B cell (primary cell): ENCODE results near the gene ANKFY1. TPM values are rescaled to one million over a fixed set of nuclear protein-coding genes. Genes with fewer than 3 reads are reported as not detected.

Experiments used
- ATAC-seq: fragments of 200-7000 bp; cut with Tn5 transposase; one replicate; pipeline ENCODE4 v1.10.0; 2021; ENCODE audit warnings: low read depth, mild to moderate bottlenecking, moderate number of reproducible peaks, moderate library complexity
- CTCF ChIA-PET: fragments of 350-600 bp; sonication (Branson Sonifier 250); formaldehyde crosslinking; loops from one replicate; lab custom pipeline; 2021; ENCODE audit warnings: antibody characterized with exemption, inconsistent platforms; lab: Charles Lee
- POLR2A ChIA-PET: fragments of 350-600 bp; sonication (Branson Sonifier 250); formaldehyde crosslinking; loops from one replicate; lab custom pipeline; 2021; ENCODE audit warnings: antibody characterized with exemption; lab: Charles Lee
- DNase-seq: peaks from one replicate; pipeline ENCODE4 v3.0.0; 2013
- H2AFZ ChIP-seq: 2 replicates; pipeline ENCODE4 v1.6.1; 2012; ENCODE audit warnings: mild to moderate bottlenecking, low read depth, low read length; ENCODE audit not compliant: insufficient read depth, poor library complexity, severe bottlenecking
- H3K27ac ChIP-seq, 2 donors: 1 replicate in 1 of 2; 2 replicates in 1 of 2; pipeline ENCODE4 v1.5.1; 2012 to 2013; ENCODE audit warnings: low read length in 2 of 2, mild to moderate bottlenecking in 2 of 2, moderate library complexity in 1 of 2
- H3K27me3 ChIP-seq, 4 experiments: fragments of 200-600 bp in 1 of 4; sonication (generic) in 1 of 4; replicated peaks in 1 of 4; 1 replicate in 2 of 4; 2 replicates in 2 of 4; pipeline versions ENCODE4 v1.6.1 to v1.7.0; 2013 to 2016; ENCODE audit warnings: low read length in 3 of 4, mild to moderate bottlenecking in 2 of 4, mixed read lengths in 1 of 4, moderate library complexity in 1 of 4; ENCODE audit not compliant: insufficient read depth in 4 of 4, control insufficient read depth in 3 of 4; ENCODE audit errors: control extremely low read depth in 1 of 4
- H3K36me3 ChIP-seq, 2 experiments: replicated peaks in 1 of 2; 1 replicate in 1 of 2; 2 replicates in 1 of 2; pipeline versions ENCODE4 v1.6.1 to v1.7.1; 2013; ENCODE audit warnings: low read length in 1 of 2; ENCODE audit not compliant: insufficient read depth in 2 of 2, control insufficient read depth in 1 of 2; ENCODE audit errors: control extremely low read depth in 1 of 2, extremely low read depth in 1 of 2
- H3K4me1 ChIP-seq, 2 donors: fragments of 200-600 bp in 1 of 2; sonication (generic) in 1 of 2; 1 replicate in 1 of 2; 2 replicates in 1 of 2; pipeline versions ENCODE4 v1.5.1 to v1.6.1; 2013 to 2017; ENCODE audit warnings: low read length in 2 of 2; ENCODE audit not compliant: control insufficient read depth in 2 of 2, insufficient read depth in 2 of 2
- H3K4me2 ChIP-seq: replicated peaks from 2 replicates; pipeline ENCODE3; 2012; ENCODE audit warnings: mild to moderate bottlenecking, low read depth, low read length; ENCODE audit not compliant: poor library complexity, severe bottlenecking
- H3K4me3 ChIP-seq, 5 experiments: fragments of 200-600 bp in 1 of 5; sonication (generic) in 1 of 5; 1 replicate in 3 of 5; 2 replicates in 2 of 5; pipeline versions ENCODE4 v1.5.1 to v1.7.0; 2011 to 2016; ENCODE audit warnings: low read length in 4 of 5, mild to moderate bottlenecking in 4 of 5, low read depth in 2 of 5, control low read depth in 1 of 5, moderate library complexity in 1 of 5; ENCODE audit not compliant: insufficient read depth in 1 of 5; ENCODE audit errors: control extremely low read depth in 1 of 5, extremely low read depth in 1 of 5
- H3K79me2 ChIP-seq: fragments of 200-600 bp; sonication (generic); one replicate; pipeline ENCODE4 v1.6.0; 2016; ENCODE audit warnings: low read length; ENCODE audit not compliant: control insufficient read depth, insufficient read depth
- H3K9ac ChIP-seq: fragments of 200-600 bp; sonication (generic); 2 replicates; pipeline ENCODE4 v1.6.1; 2017; ENCODE audit warnings: mild to moderate bottlenecking, low read length, moderate library complexity
- H3K9me3 ChIP-seq, 3 donors: one replicate each; pipeline versions ENCODE4 v1.6.1 to v1.7.1; 2013; ENCODE audit warnings: low read length in 2 of 3; ENCODE audit not compliant: control insufficient read depth in 2 of 3, insufficient read depth in 1 of 3; ENCODE audit errors: control extremely low read depth in 1 of 3
- H4K20me1 ChIP-seq: 2 replicates; pipeline ENCODE4 v1.6.0; 2012; ENCODE audit warnings: mild to moderate bottlenecking, low read length; ENCODE audit not compliant: insufficient read depth, control insufficient read depth, poor library complexity, severe bottlenecking
- H3K27ac Mint-ChIP-seq: one replicate; pipeline ENCODE4 v1.8.0; 2021; ENCODE audit warnings: mixed read lengths
- H3K27me3 Mint-ChIP-seq: one replicate; pipeline ENCODE4 v1.8.0; 2021; ENCODE audit warnings: mixed read lengths
- H3K4me1 Mint-ChIP-seq: one replicate; pipeline ENCODE4 v1.8.0; 2021; ENCODE audit warnings: mixed read lengths
- H3K4me3 Mint-ChIP-seq: one replicate; pipeline ENCODE4 v1.8.0; 2021; ENCODE audit warnings: mixed read lengths
- H3K9me3 Mint-ChIP-seq: one replicate; pipeline ENCODE4 v1.8.0; 2022; ENCODE audit warnings: mixed read lengths; ENCODE audit not compliant: insufficient read depth
- EZH2 ChIP-seq: IDR thresholded peaks from 2 replicates; pipeline ENCODE4 v1.6.1; 2012; ENCODE audit warnings: borderline replicate concordance, low read depth, mild to moderate bottlenecking, moderate library complexity, low read length; ENCODE audit not compliant: insufficient read depth, poor library complexity, severe bottlenecking
- WGBS: methylation state at CpG from one replicate; pipeline ENCODE4 v1.1.5; 2013; ENCODE audit warnings: missing lambda C conversion rate; ENCODE audit not compliant: insufficient coverage; 5-methylcytosine and 5-hydroxymethylcytosine counted together
- intact Hi-C: fragments of 100-400 bp; cut with micrococcal nuclease; formaldehyde crosslinking; loops from one replicate; pipeline ENCODE4 v1.10.0; 2022
- polyA plus RNA-seq: library from polyadenylated mRNA; depleted of rRNA; stranded (reverse); fragments of >200 nt; gene quantifications from 2 replicates; pipeline ENCODE4 v1.2.3, GENCODE V29; 2012
- total RNA-seq, 2 donors: library from RNA; stranded (reverse); fragments of 120-200 nt in 1 of 2; gene quantifications; 1 replicate in 1 of 2; 2 replicates in 1 of 2; pipeline versions ENCODE4 v1.2.3 to v1.2.4, GENCODE V29; 2013 to 2022
- TF ChIP-seq, protein P1 (sequence below): fragments of 200-600 bp; IDR thresholded peaks from one replicate; pipeline ENCODE4 v1.8.0; 2022; ENCODE audit warnings: antibody characterized with exemption, mild to moderate bottlenecking

Gene ANKFY1
- total and polyA plus RNA-seq, 2 donors (not counting 1 experiment from before 2014, with no cell fraction given) = 23.1 to 63.9 TPM

DNA sequence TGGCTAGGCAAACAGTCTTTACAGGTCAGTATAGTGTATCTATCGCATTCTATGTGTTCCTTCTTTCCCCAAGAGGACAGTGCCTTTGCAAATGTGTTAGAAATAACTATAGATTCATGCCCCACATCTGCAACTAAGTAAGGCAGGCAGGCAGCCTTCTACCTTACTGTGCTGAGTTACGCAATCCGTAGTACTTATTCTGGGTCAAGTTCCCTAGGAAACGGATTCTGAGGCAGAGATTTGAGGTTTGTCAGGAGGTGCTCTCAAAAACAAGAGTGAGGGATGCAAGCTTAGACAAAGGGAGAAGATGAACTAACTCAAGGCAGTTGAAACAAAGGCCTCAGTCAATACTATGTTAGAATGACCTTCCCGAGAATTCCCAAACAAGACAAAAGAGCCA lies 12.7 kb upstream of the ANKFY1 start:
- peaks cover 32% of the 10 kb centered on the region for H3K79me2 ChIP-seq
- H3K4me3 ChIP-seq = no peak overlapping the region
- no peaks in the 10 kb centered on the region for H3K27me3 ChIP-seq
- Mint-ChIP-seq H3K4me1 (no peaks in the 10 kb centered on the region), H3K27me3 (no peaks in the 10 kb centered on the region), H3K4me3 (no peak overlapping the region), H3K27ac (no peak overlapping the region), H3K9me3 (no peaks in the 10 kb centered on the region)
- ATAC-seq (no peak), DNase-seq (no peak)
- TF ChIP-seq, protein P1, sequence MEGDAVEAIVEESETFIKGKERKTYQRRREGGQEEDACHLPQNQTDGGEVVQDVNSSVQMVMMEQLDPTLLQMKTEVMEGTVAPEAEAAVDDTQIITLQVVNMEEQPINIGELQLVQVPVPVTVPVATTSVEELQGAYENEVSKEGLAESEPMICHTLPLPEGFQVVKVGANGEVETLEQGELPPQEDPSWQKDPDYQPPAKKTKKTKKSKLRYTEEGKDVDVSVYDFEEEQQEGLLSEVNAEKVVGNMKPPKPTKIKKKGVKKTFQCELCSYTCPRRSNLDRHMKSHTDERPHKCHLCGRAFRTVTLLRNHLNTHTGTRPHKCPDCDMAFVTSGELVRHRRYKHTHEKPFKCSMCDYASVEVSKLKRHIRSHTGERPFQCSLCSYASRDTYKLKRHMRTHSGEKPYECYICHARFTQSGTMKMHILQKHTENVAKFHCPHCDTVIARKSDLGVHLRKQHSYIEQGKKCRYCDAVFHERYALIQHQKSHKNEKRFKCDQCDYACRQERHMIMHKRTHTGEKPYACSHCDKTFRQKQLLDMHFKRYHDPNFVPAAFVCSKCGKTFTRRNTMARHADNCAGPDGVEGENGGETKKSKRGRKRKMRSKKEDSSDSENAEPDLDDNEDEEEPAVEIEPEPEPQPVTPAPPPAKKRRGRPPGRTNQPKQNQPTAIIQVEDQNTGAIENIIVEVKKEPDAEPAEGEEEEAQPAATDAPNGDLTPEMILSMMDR = no peak
- TF ChIP-seq EZH2 = no peak
- no peak overlapping the region for H3K27ac ChIP-seq
- POLR2A ChIA-PET = no interaction called here
- H3K4me1 ChIP-seq = no peaks in the 10 kb centered on the region
- 100% methylated on average over 2 of the region's 5 CpGs for WGBS
- no peak overlapping the region for H2AFZ ChIP-seq
- intact Hi-C loops = no loop called here
- H3K36me3 ChIP-seq = peaks cover 4 to 38% of the 10 kb centered on the region in 2 experiments
- H3K9ac ChIP-seq = no peak overlapping the region
- no peak overlapping the region for H3K4me2 ChIP-seq
- CTCF ChIA-PET = interaction anchor here (1.4 kb wide), 1 partner anchor 9 kb away, joined by 3 read pairs; no protein-coding TSS in a partner anchor
- H4K20me1 ChIP-seq = peaks cover 11% of the 10 kb centered on the region
- H3K9me3 ChIP-seq = no peaks in the 10 kb centered on the region

- no peak overlapping the region for H3K27ac ChIP-seq
- H3K4me1 ChIP-seq = no peaks in the 10 kb centered on the region
- H3K4me1 Mint-ChIP-seq = no peaks in the 10 kb centered on the region
- no peaks in the 10 kb centered on the region for H3K27me3 Mint-ChIP-seq
- intact Hi-C loops = no loop called here
- H3K79me2 ChIP-seq = peaks cover 17% of the 10 kb centered on the region
- H3K4me2 ChIP-seq = no peak overlapping the region
- no peaks in the 10 kb centered on the region for H3K9me3 Mint-ChIP-seq
- no peaks in the 10 kb centered on the region for H3K27me3 ChIP-seq
- H3K27ac Mint-ChIP-seq = no peak overlapping the region
- H3K36me3 ChIP-seq = peaks cover 0 to 46% of the 10 kb centered on the region in 2 experiments
- ATAC-seq (no peak), DNase-seq (no peak)
- no peak overlapping the region for H3K9ac ChIP-seq
- H2AFZ ChIP-seq = no peak overlapping the region
- peaks cover 11% of the 10 kb centered on the region for H4K20me1 ChIP-seq
- CTCF ChIA-PET = interaction anchor here (0.7 to 1.4 kb wide), 3 partner anchors 18 to 217 kb away, joined by 3 to 4 read pairs (median 4); no protein-coding TSS in a partner anchor
- WGBS = 94% methylated on average over 2 of the region's 4 CpGs
- no peaks in the 10 kb centered on the region for H3K9me3 ChIP-seq
- no peak overlapping the region for H3K4me3 ChIP-seq
- no peak for TF ChIP-seq EZH2
- TF ChIP-seq, protein P1 = no peak
- POLR2A ChIA-PET = no interaction called here
- H3K4me3 Mint-ChIP-seq = no peak overlapping the region
These were observed 9.2 kb upstream of the ANKFY1 start for GRCh38 chr17:4272972-4273368.
